ENCODE results near the gene TDP1.

GRCh38 chr14:90023176-90023896 is 67.6 kb downstream of the TDP1 start:
- no peak for TF ChIP-seq SUZ12 (IDR thresholded peaks at IDR 0.05; ENCODE audit: extremely low read depth, insufficient read depth, insufficient read length)
- TF ChIP-seq ZNF274 (IDR thresholded peaks at IDR 0.05; ENCODE audit: low read depth, low read length) = no peak
